Measurements from ENCODE around the gene GGTLC1. TPM values are rescaled to one million over a fixed set of nuclear protein-coding genes. Genes with fewer than 3 reads are reported as not detected.

Gene GGTLC1
- not detected for total RNA-seq

- H3K27me3 Mint-ChIP-seq, result no peaks in the 10 kb centered on the region
- no peaks in the 10 kb centered on the region for H3K36me3 Mint-ChIP-seq
- H3K4me1 Mint-ChIP-seq, result no peaks in the 10 kb centered on the region
- H3K4me3 Mint-ChIP-seq, result no peak within 1 kb of the TSS
- no peaks in the 10 kb centered on the region for H3K9me3 Mint-ChIP-seq
- no peak for DNase-seq
- H3K27ac Mint-ChIP-seq, result no peak within 1 kb of the TSS
These were observed at the start of gene GGTLC1 for GRCh38 chr20:23988561-23988960. Gene GGTLC1 (minus strand): TSS chr20:23988779. CDS start chr20:23986611, 2,168 bp downstream.

GRCh38 chr20:24034820-24035219, 46.2 kb upstream of the GGTLC1 start:
- Mint-ChIP-seq H3K9me3 (peaks cover 9% of the 10 kb centered on the region), H3K4me1 (peaks cover 16% of the 10 kb centered on the region), H3K27ac (no peak overlapping the region), H3K4me3 (no peak overlapping the region), H3K27me3 (no peaks in the 10 kb centered on the region), H3K36me3 (peaks cover 8% of the 10 kb centered on the region)
- no peak for DNase-seq

GRCh38 chr20:24033565-24033964, 45.0 kb upstream of the GGTLC1 start:
- no peak for DNase-seq
- Mint-ChIP-seq H3K4me3 (no peak overlapping the region), H3K27me3 (no peaks in the 10 kb centered on the region), H3K4me1 (peaks cover 21% of the 10 kb centered on the region), H3K27ac (peak overlapping the region; percentile 96), H3K36me3 (peaks cover 8% of the 10 kb centered on the region), H3K9me3 (peaks cover 9% of the 10 kb centered on the region)

GRCh38 chr20:24033151-24033550, 44.6 kb upstream of the GGTLC1 start:
- no peaks in the 10 kb centered on the region for H3K27me3 Mint-ChIP-seq
- peak; percentile 26 for DNase-seq
- H3K4me3 Mint-ChIP-seq, result no peak overlapping the region
- peaks cover 9% of the 10 kb centered on the region for H3K9me3 Mint-ChIP-seq
- peaks cover 21% of the 10 kb centered on the region for H3K4me1 Mint-ChIP-seq
- H3K27ac Mint-ChIP-seq, result peak overlapping the region; percentile 96
- H3K36me3 Mint-ChIP-seq, result peaks cover 8% of the 10 kb centered on the region

- H3K9me3 Mint-ChIP-seq, result peaks cover 9% of the 10 kb centered on the region
These were observed 43.9 kb upstream of the GGTLC1 start for GRCh38 chr20:24032400-24032898.

GRCh38 chr20:24027229-24027628, 38.6 kb upstream of the GGTLC1 start:
- DNase-seq, result peak; percentile 69
- Mint-ChIP-seq H3K27me3 (no peaks in the 10 kb centered on the region), H3K9me3 (peaks cover 13% of the 10 kb centered on the region), H3K36me3 (peaks cover 10% of the 10 kb centered on the region), H3K4me1 (peaks cover 28% of the 10 kb centered on the region), H3K27ac (peak overlapping the region; percentile 96), H3K4me3 (peak overlapping the region; percentile 68)

More at GRCh38 chr20:24032400-24032898, 43.9 kb upstream of the GGTLC1 start:
- Mint-ChIP-seq H3K27ac (peak overlapping the region; percentile 96), H3K4me3 (peak overlapping the region; percentile 47), H3K36me3 (peaks cover 8% of the 10 kb centered on the region), H3K4me1 (peaks cover 27% of the 10 kb centered on the region), H3K27me3 (no peaks in the 10 kb centered on the region)
- DNase-seq, result no peak

- Mint-ChIP-seq H3K27ac (no peak overlapping the region), H3K9me3 (peaks cover 10% of the 10 kb centered on the region), H3K27me3 (no peaks in the 10 kb centered on the region), H3K36me3 (peaks cover 8% of the 10 kb centered on the region), H3K4me1 (peaks cover 19% of the 10 kb centered on the region), H3K4me3 (no peak overlapping the region)
- DNase-seq, result no peak
These were observed 34.1 kb upstream of the GGTLC1 start for GRCh38 chr20:24022621-24023180.

GRCh38 chr20:24018796-24019195, 30.2 kb upstream of the GGTLC1 start:
- DNase-seq, result no peak
- H3K4me3 Mint-ChIP-seq, result no peak overlapping the region
- H3K27ac Mint-ChIP-seq, result no peak overlapping the region
- H3K36me3 Mint-ChIP-seq, result no peaks in the 10 kb centered on the region
- H3K9me3 Mint-ChIP-seq, result no peaks in the 10 kb centered on the region
- peaks cover 5% of the 10 kb centered on the region for H3K4me1 Mint-ChIP-seq
- H3K27me3 Mint-ChIP-seq, result no peaks in the 10 kb centered on the region

- Mint-ChIP-seq H3K27ac (no peak overlapping the region), H3K9me3 (no peaks in the 10 kb centered on the region), H3K4me3 (no peak overlapping the region), H3K27me3 (no peaks in the 10 kb centered on the region), H3K4me1 (peaks cover 5% of the 10 kb centered on the region), H3K36me3 (no peaks in the 10 kb centered on the region)
- DNase-seq, result no peak
These were observed 28.8 kb upstream of the GGTLC1 start for GRCh38 chr20:24017458-24017755.

GRCh38 chr20:24016607-24017457, 28.3 kb upstream of the GGTLC1 start:
- Mint-ChIP-seq H3K9me3 (no peaks in the 10 kb centered on the region), H3K36me3 (no peaks in the 10 kb centered on the region), H3K27ac (no peak overlapping the region), H3K4me3 (no peak overlapping the region), H3K27me3 (no peaks in the 10 kb centered on the region), H3K4me1 (peaks cover 5% of the 10 kb centered on the region)
- no peak for DNase-seq

- Mint-ChIP-seq H3K36me3 (no peaks in the 10 kb centered on the region), H3K27ac (no peak overlapping the region), H3K9me3 (no peaks in the 10 kb centered on the region), H3K4me3 (no peak overlapping the region), H3K27me3 (no peaks in the 10 kb centered on the region), H3K4me1 (peaks cover 5% of the 10 kb centered on the region)
- no peak for DNase-seq
These were observed 25.4 kb upstream of the GGTLC1 start for GRCh38 chr20:24013953-24014352.

- H3K9me3 Mint-ChIP-seq, result no peaks in the 10 kb centered on the region
- no peaks in the 10 kb centered on the region for H3K4me1 Mint-ChIP-seq
- no peaks in the 10 kb centered on the region for H3K27me3 Mint-ChIP-seq
- no peak overlapping the region for H3K4me3 Mint-ChIP-seq
- no peak overlapping the region for H3K27ac Mint-ChIP-seq
- DNase-seq, result no peak
- no peaks in the 10 kb centered on the region for H3K36me3 Mint-ChIP-seq
These were observed 22.7 kb upstream of the GGTLC1 start for GRCh38 chr20:24011282-24011681.

- no peaks in the 10 kb centered on the region for H3K4me1 Mint-ChIP-seq
- H3K27ac Mint-ChIP-seq, result no peak overlapping the region
- H3K27me3 Mint-ChIP-seq, result no peaks in the 10 kb centered on the region
- no peaks in the 10 kb centered on the region for H3K36me3 Mint-ChIP-seq
- DNase-seq, result no peak
- no peaks in the 10 kb centered on the region for H3K9me3 Mint-ChIP-seq
- no peak overlapping the region for H3K4me3 Mint-ChIP-seq
These were observed 19.2 kb upstream of the GGTLC1 start for GRCh38 chr20:24007758-24008157.

- Mint-ChIP-seq H3K4me3 (no peak overlapping the region), H3K27ac (no peak overlapping the region), H3K9me3 (no peaks in the 10 kb centered on the region), H3K36me3 (no peaks in the 10 kb centered on the region), H3K27me3 (no peaks in the 10 kb centered on the region), H3K4me1 (no peaks in the 10 kb centered on the region)
- no peak for DNase-seq
These were observed 18.6 kb upstream of the GGTLC1 start for GRCh38 chr20:24007073-24007595.

GRCh38 chr20:24006626-24007025, 18.0 kb upstream of the GGTLC1 start:
- Mint-ChIP-seq H3K27me3 (no peaks in the 10 kb centered on the region), H3K27ac (no peak overlapping the region), H3K4me3 (no peak overlapping the region), H3K36me3 (no peaks in the 10 kb centered on the region), H3K9me3 (no peaks in the 10 kb centered on the region), H3K4me1 (no peaks in the 10 kb centered on the region)
- DNase-seq, result no peak
